Fibroblast of the aortic adventitia (primary cell): ENCODE measurements around the gene VAV2. TPM values are rescaled to one million over a fixed set of nuclear protein-coding genes. Genes with fewer than 3 reads are reported as not detected.

ENCODE experiments used
- DNase-seq: peaks from one replicate; pipeline ENCODE4 v3.0.0-alpha.2; 2010; ENCODE audit warnings: low read depth
- H3K4me3 ChIP-seq: 2 replicates; pipeline ENCODE4 v1.5.1; 2011; ENCODE audit warnings: low read depth, mild to moderate bottlenecking, control low read depth, low read length, moderate library complexity
- CTCF ChIP-seq: IDR thresholded peaks from 2 replicates; pipeline ENCODE4 v1.5.1; 2011; ENCODE audit warnings: mild to moderate bottlenecking, low read length, control low read depth, inconsistent platforms; ENCODE audit not compliant: insufficient read depth
- total RNA-seq: library from RNA; depleted of rRNA; stranded (reverse); fragments of >200 nt; gene quantifications from 2 replicates; pipeline ENCODE4 v1.2.3, GENCODE V29; 2012; ENCODE audit warnings: low replicate concordance

The VAV2 gene
- total RNA-seq, 1 donor = 10.9 TPM

- no peak for DNase-seq
- no peak overlapping the region for H3K4me3 ChIP-seq
- no peak for TF ChIP-seq CTCF
Measured at GRCh38 chr9:133938753-133939152, 53.4 kb downstream of the VAV2 start.

- no peak for DNase-seq
- TF ChIP-seq CTCF = no peak
- H3K4me3 ChIP-seq = no peak overlapping the region
Measured at GRCh38 chr9:133938086-133938485, 54.0 kb downstream of the VAV2 start.

- H3K4me3 ChIP-seq = no peak overlapping the region
- no peak for DNase-seq
- no peak for TF ChIP-seq CTCF
Measured at GRCh38 chr9:133937120-133937519, 55.0 kb downstream of the VAV2 start.

- H3K4me3 ChIP-seq = no peak overlapping the region
- peak; percentile 73 for DNase-seq
- TF ChIP-seq CTCF = peak; percentile 22
Measured at GRCh38 chr9:133935328-133936005, 56.7 kb downstream of the VAV2 start.

- no peak for TF ChIP-seq CTCF
- H3K4me3 ChIP-seq = no peak overlapping the region
- peak; percentile 62 for DNase-seq
Measured at GRCh38 chr9:133934482-133935232, 57.5 kb downstream of the VAV2 start.

DNA sequence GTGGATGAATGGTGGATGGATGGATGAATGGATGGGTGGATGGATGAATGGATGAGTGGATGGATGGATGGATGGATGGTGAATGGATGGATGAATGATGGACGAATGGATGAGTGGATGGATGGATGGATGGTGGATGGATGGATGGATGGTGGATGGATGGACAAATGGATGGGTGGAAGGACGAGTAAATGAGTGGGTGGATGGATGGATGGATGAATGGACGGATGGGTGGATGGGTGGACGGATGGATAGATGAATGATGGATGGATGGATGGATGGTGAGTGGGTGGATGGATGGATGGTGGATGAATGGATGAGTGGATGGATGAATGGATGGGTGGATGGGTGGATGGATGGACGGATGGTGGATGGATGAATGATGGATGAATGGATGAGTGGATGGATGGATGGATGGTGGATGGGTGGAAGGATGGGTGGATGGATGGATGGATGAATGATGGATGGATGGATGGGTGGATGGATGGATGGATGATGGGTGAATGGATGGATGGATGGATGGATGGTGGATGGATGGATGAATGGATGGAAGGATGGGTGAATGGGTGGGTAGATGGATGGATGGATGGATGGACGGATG is 58.6 kb downstream of the VAV2 start:
- no peak for TF ChIP-seq CTCF
- DNase-seq = no peak
- no peak overlapping the region for H3K4me3 ChIP-seq
